Prostate gland (tissue), 2 donors: ENCODE results near the gene EVI5. TPM values are rescaled to one million over a fixed set of nuclear protein-coding genes. Genes with fewer than 3 reads are reported as not detected.
A peak's percentile ranks its signal among the peaks of the same experiment; 100 is the strongest.

Source experiments
- DNase-seq: peaks from one replicate; pipeline ENCODE4 v3.0.0-alpha.2; 2019; ENCODE audit warnings: low spot score
- H3K27ac ChIP-seq, 2 donors: fragments of 200-600 bp; sonication (generic); 2 replicates each; pipeline ENCODE4 v1.5.1; 2017 to 2019
- H3K27me3 ChIP-seq: fragments of 200-600 bp; sonication (generic); replicated peaks from 2 replicates; pipeline ENCODE4 v1.5.1; 2019; ENCODE audit not compliant: insufficient read depth
- H3K36me3 ChIP-seq, 2 donors: fragments of 200-600 bp; sonication (generic); 1 replicate in 1 of 2; 2 replicates in 1 of 2; pipeline versions ENCODE4 v1.5.1 to v1.8.1; 2017 to 2019
- H3K4me1 ChIP-seq: fragments of 200-600 bp; sonication (generic); replicated peaks from 2 replicates; pipeline ENCODE4 v1.5.1; 2019
- H3K4me3 ChIP-seq, 2 donors: fragments of 200-600 bp; sonication (generic); 2 replicates each; pipeline ENCODE4 v1.5.1; 2017 to 2019
- H3K9me3 ChIP-seq: fragments of 200-600 bp; sonication (generic); 2 replicates; pipeline ENCODE4 v1.5.1; 2017
- POLR2A ChIP-seq: fragments of 450-650 bp; IDR thresholded peaks from one replicate; pipeline ENCODE4 v1.6.1; 2016; ENCODE audit warnings: antibody characterized with exemption, mild to moderate bottlenecking
- POLR2AphosphoS5 ChIP-seq: sonication (generic); formaldehyde crosslinking; IDR thresholded peaks from one replicate; pipeline ENCODE4 v1.6.1; 2017; ENCODE audit warnings: antibody characterized with exemption
- WGBS: methylation state at CpG from one replicate; pipeline ENCODE4 v1.1.5; 2018; 5-methylcytosine and 5-hydroxymethylcytosine counted together
- intact Hi-C: fragments of 100-400 bp; cut with DNase I; formaldehyde crosslinking; loops from one replicate; pipeline ENCODE4 v1.14.2; 2022
- total RNA-seq, 2 donors: library from RNA; depleted of rRNA; stranded (reverse); fragments of >200 nt; gene quantifications; one replicate each; pipeline ENCODE4 v1.1.0, GENCODE V29; 2016
- TF ChIP-seq, protein P1 (sequence below), 4 experiments: fragments of 200-600 bp in 2 of 4; fragments of 450-650 bp in 2 of 4; sonication (generic) in 2 of 4; IDR thresholded peaks; 1 replicate in 3 of 4; 2 replicates in 1 of 4; pipeline ENCODE4 v1.5.1; 2016 to 2019; ENCODE audit warnings: antibody characterized with exemption in 4 of 4, mild to moderate bottlenecking in 2 of 4, moderate library complexity in 2 of 4

Gene EVI5
- total RNA-seq, 2 donors from 2014 or later, result 22.2 to 38.6 TPM

DNA sequence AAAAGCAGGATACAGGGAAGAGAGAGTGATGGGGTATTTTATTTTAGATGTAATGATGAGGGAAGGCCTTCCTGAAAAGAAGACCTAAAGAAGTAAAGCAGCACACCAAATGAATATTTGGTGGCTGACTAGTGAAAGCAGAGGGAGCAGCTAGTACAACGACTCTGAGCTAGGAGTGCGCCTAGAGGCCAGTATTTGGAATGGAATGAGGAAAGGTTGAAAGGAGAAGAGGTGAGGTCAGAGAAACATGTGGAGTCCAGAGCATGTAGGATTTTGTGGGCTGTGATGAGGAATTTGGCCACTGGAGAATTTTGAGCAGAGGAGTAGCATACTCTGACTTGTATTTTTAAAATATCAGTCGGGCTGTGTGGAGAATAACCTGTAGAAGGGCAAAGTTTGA is 35.1 kb upstream of the EVI5 start:
- WGBS, result 71% methylated on average over 3 of the region's 3 CpGs
- TF ChIP-seq, protein P1, sequence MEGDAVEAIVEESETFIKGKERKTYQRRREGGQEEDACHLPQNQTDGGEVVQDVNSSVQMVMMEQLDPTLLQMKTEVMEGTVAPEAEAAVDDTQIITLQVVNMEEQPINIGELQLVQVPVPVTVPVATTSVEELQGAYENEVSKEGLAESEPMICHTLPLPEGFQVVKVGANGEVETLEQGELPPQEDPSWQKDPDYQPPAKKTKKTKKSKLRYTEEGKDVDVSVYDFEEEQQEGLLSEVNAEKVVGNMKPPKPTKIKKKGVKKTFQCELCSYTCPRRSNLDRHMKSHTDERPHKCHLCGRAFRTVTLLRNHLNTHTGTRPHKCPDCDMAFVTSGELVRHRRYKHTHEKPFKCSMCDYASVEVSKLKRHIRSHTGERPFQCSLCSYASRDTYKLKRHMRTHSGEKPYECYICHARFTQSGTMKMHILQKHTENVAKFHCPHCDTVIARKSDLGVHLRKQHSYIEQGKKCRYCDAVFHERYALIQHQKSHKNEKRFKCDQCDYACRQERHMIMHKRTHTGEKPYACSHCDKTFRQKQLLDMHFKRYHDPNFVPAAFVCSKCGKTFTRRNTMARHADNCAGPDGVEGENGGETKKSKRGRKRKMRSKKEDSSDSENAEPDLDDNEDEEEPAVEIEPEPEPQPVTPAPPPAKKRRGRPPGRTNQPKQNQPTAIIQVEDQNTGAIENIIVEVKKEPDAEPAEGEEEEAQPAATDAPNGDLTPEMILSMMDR (IDR thresholded peaks at IDR 0.05), result no peak
- no peak for TF ChIP-seq POLR2A
- TF ChIP-seq POLR2AphosphoS5, result no peak
- Histone ChIP-seq H3K27me3 (no peaks in the 10 kb centered on the region), H3K4me1 (no peaks in the 10 kb centered on the region), H3K36me3 (no peaks in the 10 kb centered on the region), H3K27ac (no peak overlapping the region), H3K4me3 (no peak overlapping the region), H3K9me3 (no peaks in the 10 kb centered on the region)
- intact Hi-C loops, result no loop called here
- no peak for DNase-seq

DNA sequence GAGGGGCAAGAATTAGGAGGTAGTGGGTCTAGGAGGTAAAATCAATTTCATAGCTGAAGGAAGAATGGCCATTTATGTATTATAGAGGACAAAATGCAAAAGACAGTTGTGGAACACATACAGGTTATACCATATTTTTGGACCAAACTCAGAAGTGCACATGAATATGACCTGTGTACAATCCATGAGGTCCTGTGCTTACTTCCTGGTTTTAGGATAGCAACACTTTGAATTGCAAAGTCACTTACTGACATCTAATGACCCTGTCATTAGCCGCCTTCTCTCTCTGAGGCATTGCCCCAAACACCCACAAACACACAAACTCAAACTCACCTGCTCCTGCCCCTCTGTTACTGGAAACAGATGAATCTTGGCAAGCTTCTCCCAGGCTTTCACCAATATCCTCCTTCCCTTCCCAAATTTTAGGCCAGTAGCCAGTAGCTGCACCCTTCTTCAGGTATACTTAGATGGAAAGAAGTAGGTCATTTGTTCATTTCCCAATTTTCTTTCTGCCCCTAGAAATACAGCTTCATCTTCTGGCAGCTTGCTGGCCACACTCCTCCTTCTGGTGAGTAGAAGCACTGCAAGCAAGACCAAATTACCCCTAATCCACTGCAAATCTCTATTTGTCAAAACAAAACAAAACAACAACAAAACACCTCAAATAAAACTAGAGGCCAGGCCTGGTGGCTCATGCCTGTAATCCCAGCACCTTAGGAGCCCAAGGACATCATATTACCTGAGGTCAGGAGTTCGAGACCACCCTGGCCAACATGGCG is 33.3 kb upstream of the EVI5 start:
- intact Hi-C loops, result loop anchor here (10.0 kb wide), 1 partner anchor 63 kb away; no protein-coding TSS in a partner anchor
- no peaks in the 10 kb centered on the region for H3K4me1 ChIP-seq
- TF ChIP-seq, protein P1 (IDR thresholded peaks at IDR 0.05), result peak in 2 of 4 experiments; percentile 52 to 58
- no peak for TF ChIP-seq POLR2A
- WGBS, result 95% methylated on average over 3 of the region's 3 CpGs
- H3K27me3 ChIP-seq, result no peaks in the 10 kb centered on the region
- H3K9me3 ChIP-seq, result no peaks in the 10 kb centered on the region
- DNase-seq, result no peak
- H3K4me3 ChIP-seq, result no peak overlapping the region
- no peak overlapping the region for H3K27ac ChIP-seq
- no peaks in the 10 kb centered on the region for H3K36me3 ChIP-seq

DNA sequence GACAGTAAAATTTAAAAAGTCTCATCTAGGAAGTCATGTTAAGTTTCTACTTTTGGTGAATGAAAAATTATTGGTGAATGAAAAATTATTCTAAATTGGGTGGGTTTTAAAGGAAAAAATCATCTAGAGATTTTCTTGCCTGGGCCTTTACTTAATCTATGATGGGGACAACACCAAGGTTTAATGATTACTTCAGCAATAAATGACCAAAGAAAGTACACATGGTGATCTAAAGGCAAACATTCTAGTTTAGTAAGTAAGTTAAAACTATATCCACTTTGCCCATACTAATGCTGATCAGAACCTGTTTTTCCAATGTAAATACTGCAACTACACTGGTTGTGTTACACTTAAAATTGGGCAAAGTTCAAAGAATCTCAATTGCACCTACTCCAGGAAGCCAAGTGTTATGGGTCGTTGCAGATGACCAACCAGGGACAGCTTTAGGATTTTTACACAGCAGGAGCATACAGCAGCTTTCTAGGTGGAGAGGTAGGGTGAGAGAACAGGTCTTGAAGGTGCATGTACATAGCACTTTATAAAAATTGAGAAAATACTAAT is 32.3 kb upstream of the EVI5 start:
- Histone ChIP-seq H3K27ac (no peak overlapping the region), H3K9me3 (no peaks in the 10 kb centered on the region), H3K36me3 (no peaks in the 10 kb centered on the region), H3K27me3 (no peaks in the 10 kb centered on the region), H3K4me1 (no peaks in the 10 kb centered on the region), H3K4me3 (no peak overlapping the region)
- TF ChIP-seq POLR2AphosphoS5 (no peak), POLR2A (no peak)
- TF ChIP-seq, protein P1 (IDR thresholded peaks at IDR 0.05), result no peak
- WGBS, result 50% methylated on average over 1 of the region's 1 CpG
- DNase-seq, result no peak
- intact Hi-C loops, result loop anchor here (10.0 kb wide), 1 partner anchor 62 kb away; no protein-coding TSS in a partner anchor

DNA sequence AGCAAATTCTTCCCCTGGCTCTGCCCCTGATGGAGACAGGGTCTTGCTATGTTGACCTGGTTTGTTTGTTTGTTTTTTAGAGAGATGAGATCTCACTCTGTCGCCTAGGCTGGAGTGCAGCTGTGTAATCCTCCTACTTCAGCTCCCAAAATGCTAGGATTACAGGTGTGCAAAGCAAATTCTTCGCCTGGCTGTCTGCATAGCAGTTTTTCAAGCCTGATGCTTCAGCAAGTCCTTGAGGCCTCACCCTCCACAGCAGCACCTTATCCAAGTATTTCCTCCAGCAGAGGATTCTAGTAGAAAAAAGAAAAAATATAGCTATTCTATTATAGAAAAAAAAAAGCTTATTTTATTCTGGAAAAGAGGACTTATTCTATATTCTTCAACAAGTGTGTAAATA is 31.8 kb upstream of the EVI5 start:
- intact Hi-C loops, result loop anchor here (10.0 kb wide), 1 partner anchor 62 kb away; no protein-coding TSS in a partner anchor
- WGBS, result 65% methylated on average over 2 of the region's 2 CpGs

More for the DNA sequence above, 31.8 kb upstream of the EVI5 start:
- Histone ChIP-seq H3K27ac (no peak overlapping the region), H3K36me3 (no peaks in the 10 kb centered on the region), H3K27me3 (no peaks in the 10 kb centered on the region), H3K4me1 (no peaks in the 10 kb centered on the region), H3K9me3 (no peaks in the 10 kb centered on the region), H3K4me3 (no peak overlapping the region)
- no peak for DNase-seq
- no peak for TF ChIP-seq POLR2AphosphoS5
- TF ChIP-seq, protein P1 (IDR thresholded peaks at IDR 0.05), result no peak
- no peak for TF ChIP-seq POLR2A
